ENCODE results near the gene TSPAN11. TPM values are rescaled to one million over a fixed set of nuclear protein-coding genes. Genes with fewer than 3 reads are reported as not detected.

TSPAN11 gene
- total RNA-seq, 1 experiment from 2014 or later, result not detected

DNA sequence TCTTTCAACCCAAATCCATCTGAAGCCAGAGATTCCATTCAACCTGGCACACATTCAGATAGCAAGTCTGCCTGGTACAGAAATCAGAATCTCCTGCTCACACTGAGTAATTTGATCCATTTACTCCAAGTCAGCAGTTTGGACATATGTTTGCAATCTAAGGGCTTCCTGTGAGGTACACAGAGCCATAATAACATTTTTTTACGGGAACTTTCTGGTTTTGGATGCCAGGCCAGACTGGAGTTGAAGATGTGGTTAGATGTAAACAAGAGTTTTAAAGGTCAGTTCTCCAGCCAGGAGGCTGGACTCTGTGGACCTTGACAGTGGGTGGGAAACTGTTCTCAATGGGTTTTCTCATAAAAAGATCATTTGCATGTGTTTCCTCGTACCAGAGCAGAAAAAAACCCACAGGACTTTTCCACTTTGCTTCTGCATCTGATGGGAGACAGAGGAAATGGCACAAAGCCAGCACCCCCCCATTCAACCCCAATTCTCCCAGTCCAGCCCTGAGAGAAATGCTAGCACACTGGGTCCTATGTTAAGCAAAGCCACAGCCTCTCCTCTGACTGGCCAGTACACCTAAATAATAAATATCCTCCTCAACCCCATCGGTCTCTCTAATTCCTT is 17.7 kb upstream of the TSPAN11 start:
- no peak for DNase-seq (ENCODE audit: low read depth)
- in situ Hi-C loops (cut with HindIII; ENCODE audit: low pct_unique_long_range_greater_than_20kb, low sequenced_read_pairs), result no loop called here

DNA sequence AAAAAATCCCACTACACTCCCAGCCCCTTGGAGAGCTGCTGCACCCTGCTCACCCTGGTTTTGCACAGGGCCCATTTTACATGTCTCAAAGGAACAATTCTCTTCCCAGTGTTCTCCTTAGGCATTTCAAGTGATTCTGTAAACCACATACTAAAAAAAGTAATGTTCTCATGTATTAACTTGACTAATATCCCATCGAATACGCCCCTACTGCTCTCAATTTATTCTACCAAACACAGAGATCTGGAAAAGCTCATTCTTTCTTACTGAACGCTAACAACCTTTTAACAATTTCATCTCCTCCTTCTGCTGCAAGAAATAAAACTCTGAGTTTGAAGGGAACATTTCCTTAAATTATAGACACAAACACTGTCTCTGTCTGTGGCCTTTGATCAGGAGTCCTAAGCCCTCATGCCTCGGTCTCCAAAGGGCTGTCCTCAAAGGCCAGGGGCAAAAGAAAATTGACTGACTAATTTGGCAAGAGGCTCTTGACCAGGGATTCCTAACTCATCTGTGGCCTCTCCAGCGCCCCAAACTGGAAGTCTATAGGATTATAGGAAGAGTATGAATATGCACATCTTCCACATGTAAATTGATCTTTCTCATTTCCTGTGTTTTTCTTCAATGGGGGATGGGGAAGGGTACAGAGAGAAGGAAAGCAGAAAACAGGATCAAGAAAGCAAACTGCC is 17.1 kb upstream of the TSPAN11 start:
- DNase-seq (ENCODE audit: low read depth), result no peak
- in situ Hi-C loops (cut with HindIII; ENCODE audit: low pct_unique_long_range_greater_than_20kb, low sequenced_read_pairs), result no loop called here

DNA sequence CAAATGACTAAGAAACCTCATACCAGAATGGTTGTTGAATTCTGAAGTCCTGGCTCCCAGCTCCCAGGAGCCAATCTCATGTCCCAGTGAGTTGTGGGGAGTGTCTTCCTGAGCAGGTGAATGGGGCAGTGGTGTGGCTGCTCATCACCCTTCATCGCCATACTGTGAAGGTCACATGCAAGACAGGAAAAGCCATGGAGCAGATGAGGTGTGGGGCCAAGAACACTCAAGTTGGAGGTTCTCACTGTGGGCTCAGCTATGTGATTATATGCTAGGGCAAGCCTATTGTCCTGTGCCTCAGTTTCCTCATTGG is 16.6 kb upstream of the TSPAN11 start:
- DNase-seq (ENCODE audit: low read depth), result no peak
- in situ Hi-C loops (cut with HindIII; ENCODE audit: low pct_unique_long_range_greater_than_20kb, low sequenced_read_pairs), result no loop called here

DNA sequence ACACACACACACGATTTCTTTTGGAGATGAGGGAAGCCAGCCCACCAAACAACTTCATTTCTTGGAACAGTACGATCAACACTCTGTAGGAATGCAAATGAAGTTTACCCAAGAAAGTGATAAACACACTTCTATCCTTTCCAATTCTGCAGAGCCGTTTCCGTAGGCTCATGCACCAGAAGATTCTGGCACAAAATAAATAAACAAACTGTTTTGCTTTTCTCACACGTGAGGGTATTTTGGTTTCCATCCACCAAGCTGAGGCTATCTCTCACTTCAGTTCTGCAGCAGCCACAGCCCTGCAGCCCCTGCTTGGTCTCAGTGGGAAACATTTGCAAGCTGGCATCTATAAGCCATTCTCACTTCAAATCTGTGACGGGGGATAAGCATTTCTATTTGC is 15.3 kb upstream of the TSPAN11 start:
- DNase-seq (ENCODE audit: low read depth), result no peak
- in situ Hi-C loops (cut with HindIII; ENCODE audit: low pct_unique_long_range_greater_than_20kb, low sequenced_read_pairs), result no loop called here

DNA sequence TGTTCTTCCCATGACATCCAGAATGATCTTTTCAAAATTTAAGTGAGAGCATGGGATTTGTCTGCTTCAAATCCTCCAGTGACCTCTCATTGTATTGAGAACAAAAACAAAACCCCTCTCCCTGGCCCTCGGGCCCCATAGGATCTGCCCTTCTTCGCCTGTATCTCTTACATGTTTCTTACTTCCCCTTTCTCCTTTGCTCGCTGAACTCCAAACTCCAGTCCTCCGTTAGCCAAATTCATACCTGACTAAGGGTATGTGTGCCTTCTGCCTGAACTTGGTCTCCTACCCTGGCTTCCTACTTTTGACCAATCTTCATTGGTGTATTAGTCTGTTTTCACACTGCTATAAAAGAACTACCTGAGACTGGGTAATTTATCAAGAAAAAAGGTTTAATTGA is 13.2 kb upstream of the TSPAN11 start:
- in situ Hi-C loops (cut with HindIII; ENCODE audit: low pct_unique_long_range_greater_than_20kb, low sequenced_read_pairs), result no loop called here
- no peak for DNase-seq (ENCODE audit: low read depth)

DNA sequence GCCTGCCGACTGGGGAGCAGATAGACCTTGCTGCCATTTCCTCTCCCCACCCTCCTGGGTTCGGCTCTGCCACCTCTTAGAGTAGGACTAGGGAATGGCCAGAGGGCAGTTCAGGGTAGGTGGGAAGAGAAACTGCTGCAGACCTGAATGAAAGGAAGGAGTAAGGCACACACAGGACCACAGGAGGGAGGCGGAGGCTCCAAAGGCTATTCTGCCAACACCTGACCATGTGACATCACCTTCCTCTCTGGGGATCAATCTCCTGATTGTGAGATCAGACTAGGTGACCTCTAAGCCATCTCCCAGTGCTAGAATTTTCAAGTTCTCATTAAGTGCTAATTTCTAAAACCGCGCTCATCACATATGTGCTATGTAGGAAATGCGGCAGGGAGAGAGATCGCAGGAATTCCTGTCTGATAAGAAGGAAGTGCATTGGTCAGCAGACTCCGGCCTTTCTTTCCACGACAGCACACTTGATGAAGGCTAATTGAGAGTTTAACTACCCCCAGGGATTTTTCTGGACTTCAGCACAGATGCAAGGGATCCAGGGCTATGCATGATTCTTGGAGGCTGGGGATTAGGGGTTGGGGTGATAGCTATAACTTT is 11.5 kb upstream of the TSPAN11 start:
- DNase-seq (ENCODE audit: low read depth), result no peak
- in situ Hi-C loops (cut with HindIII; ENCODE audit: low pct_unique_long_range_greater_than_20kb, low sequenced_read_pairs), result no loop called here

DNA sequence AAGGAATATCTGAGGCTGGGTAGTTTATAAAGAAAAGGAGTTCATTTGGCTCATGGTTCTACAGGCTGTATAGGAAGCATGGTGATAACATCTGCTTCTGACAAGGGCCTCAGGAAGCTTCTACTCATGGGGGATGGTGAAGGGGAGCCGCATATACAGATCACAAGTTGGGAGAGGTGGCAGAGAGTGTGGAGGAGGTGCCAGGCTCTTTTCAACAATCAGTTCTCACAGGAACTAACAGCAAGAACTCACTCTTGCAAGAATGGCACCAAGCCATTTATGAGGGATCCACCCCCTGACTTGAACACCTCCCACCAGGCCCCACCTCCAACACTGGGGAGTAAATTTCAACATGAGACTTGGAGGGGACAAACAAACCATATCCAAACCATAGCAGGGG is 3.5 kb upstream of the TSPAN11 start:
- in situ Hi-C loops (cut with HindIII; ENCODE audit: low pct_unique_long_range_greater_than_20kb, low sequenced_read_pairs), result no loop called here
- DNase-seq (ENCODE audit: low read depth), result no peak

DNA sequence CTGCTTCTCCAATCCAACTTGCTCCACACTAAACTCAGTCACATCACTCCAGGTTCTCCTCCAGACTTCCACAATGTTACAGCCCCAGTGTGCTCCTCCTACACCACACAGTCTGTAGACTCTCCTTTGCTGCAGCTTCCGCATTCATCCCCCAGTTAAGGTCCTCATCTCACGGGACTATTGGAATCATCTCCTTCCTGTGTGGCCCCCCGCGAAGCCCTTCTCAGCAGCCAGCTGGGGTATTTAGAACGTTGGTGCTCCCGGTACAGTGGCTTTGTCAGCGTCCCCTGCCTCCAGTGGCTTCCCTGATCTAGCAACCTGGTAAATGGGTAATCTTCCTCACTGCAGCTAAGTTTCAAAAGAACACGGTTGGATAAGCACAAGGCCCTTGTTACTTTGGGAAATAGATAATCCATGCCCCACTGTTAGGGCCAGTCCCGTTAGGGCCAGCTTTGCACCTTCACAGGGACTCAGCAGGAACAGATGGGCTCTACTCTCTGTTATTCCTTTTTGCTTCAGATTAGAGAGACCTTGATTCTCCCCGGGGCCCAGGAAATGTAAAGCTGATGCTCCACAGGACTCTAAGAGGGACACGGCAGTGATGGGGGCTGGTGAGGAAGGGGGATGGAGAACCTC is 823 bp upstream of the TSPAN11 start:
- in situ Hi-C loops (cut with HindIII; ENCODE audit: low pct_unique_long_range_greater_than_20kb, low sequenced_read_pairs), result no loop called here
- DNase-seq (ENCODE audit: low read depth), result no peak

DNA sequence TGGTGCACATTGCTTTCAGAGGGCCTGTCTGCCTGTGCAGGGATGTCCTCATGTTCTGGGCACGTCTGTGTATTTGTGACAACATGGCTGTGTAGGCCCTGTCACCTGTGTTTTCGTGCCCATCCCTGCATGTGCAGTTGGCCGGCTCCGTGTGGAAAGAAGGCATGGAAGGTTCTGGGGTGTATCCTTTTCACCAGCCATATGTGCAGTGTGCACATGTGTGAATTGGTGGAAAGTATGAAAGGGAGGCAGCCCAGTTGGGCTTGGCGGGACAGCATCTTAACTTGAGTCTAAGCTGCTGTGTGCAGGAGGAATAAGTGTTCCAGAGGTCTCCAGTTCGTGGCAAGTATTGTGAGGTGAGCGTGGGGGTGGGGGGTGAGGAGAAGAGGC is 669 bp downstream of the TSPAN11 start:
- no peak for DNase-seq (ENCODE audit: low read depth)
- in situ Hi-C loops (cut with HindIII; ENCODE audit: low pct_unique_long_range_greater_than_20kb, low sequenced_read_pairs), result no loop called here

DNA sequence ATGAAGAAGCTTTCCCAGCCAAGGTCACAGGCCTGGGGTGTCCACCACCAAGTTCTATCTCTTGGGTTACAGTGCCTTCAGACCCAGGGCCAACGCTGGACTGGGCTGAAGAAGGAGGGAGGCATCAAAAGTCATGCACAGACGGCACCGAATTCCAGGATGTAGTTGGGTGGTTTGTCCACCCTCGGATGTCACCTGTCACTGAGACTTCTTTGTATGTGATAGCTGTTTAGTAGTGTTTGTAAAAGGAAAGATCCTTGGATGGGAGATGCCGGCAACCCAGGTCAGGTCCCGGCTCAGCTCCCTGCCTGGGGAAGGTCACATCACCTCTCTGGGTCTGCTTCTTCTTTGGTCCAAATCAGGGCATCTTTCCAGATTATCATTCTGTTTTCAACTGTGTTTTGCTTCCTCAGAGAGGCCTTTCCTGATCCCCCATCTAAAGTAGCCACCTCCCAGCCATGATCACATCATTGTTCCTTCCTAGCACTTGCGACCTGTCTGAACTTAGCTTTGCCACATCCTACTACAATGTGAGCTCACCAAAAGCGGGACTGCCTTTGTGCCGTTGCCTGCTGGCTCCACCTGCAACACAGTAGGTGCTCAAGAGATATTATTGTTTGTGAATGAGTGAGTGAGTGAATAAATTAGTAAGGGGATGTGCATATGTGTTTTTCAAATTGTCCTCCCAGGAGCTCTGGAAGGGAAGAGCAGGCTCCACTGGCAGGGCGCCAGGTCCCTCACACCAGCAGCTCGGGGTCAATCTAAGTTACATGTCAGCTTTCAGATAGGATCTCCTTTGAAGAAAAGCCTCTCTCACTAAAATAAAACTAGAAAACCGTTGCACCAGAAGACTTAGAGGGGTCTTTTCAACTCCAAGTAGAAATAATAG is 2.1 kb downstream of the TSPAN11 start:
- DNase-seq (ENCODE audit: low read depth), result no peak
- in situ Hi-C loops (cut with HindIII; ENCODE audit: low pct_unique_long_range_greater_than_20kb, low sequenced_read_pairs), result no loop called here

DNA sequence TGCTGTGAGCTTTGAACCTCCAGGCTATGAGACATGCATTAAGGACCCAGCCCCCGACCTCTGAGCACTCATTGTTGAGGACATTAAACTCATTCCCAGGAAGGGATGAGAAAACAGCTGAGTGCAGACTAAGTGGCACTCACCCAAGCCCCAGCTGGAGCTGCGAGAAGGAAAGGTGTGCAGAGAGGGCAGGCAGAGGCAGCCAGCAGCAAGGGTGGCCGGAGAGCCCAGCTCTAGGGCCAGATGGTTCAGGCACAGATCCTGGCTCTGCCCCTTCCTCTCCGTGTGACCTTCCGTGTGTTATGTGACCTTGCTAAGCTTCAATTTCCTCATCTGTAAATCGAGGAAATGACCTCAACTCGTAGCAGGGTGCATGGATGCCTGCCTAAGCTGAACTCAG is 3.7 kb downstream of the TSPAN11 start:
- DNase-seq (ENCODE audit: low read depth), result no peak
- in situ Hi-C loops (cut with HindIII; ENCODE audit: low pct_unique_long_range_greater_than_20kb, low sequenced_read_pairs), result no loop called here

DNA sequence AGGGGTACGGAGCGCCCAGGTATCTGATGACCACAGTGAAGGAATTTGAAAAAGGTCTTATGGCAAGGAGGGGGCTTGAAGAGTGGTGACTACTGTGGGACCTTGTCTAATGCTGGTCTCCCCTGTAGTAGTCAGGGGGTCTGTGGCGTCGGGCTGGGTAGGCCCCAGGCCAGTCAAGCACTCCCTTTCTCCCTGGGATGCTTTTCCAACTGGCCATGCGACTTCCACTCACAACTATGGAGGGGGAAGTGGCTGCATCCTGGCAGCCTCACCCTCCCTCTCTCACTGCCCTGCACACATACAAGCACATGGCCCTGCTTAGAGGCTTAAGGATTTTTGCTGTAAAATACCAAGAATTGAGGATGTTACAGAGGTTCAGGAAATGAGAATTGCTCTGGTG is 4.1 kb downstream of the TSPAN11 start:
- in situ Hi-C loops (cut with HindIII; ENCODE audit: low pct_unique_long_range_greater_than_20kb, low sequenced_read_pairs), result no loop called here
- no peak for DNase-seq (ENCODE audit: low read depth)

DNA sequence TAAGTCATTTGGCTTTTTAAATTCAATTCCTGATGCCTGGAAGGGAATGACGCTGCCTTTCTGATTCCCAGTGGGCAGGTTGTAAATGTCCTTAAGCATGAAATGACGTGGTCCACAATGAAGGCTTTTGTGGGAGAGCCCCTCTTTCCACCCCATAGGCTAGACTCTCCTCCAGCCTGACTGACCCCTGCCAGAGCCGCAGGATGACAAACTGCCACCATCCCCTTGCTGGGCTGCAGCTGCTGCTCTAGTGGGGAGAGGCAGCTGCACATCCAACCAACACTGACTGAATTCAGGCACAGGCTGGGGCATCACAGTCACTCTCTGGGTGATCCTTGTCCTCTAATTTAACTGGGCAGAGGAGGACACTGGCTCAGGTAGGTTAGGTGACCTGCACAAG is 6.3 kb downstream of the TSPAN11 start:
- DNase-seq (ENCODE audit: low read depth), result no peak
- in situ Hi-C loops (cut with HindIII; ENCODE audit: low pct_unique_long_range_greater_than_20kb, low sequenced_read_pairs), result no loop called here

DNA sequence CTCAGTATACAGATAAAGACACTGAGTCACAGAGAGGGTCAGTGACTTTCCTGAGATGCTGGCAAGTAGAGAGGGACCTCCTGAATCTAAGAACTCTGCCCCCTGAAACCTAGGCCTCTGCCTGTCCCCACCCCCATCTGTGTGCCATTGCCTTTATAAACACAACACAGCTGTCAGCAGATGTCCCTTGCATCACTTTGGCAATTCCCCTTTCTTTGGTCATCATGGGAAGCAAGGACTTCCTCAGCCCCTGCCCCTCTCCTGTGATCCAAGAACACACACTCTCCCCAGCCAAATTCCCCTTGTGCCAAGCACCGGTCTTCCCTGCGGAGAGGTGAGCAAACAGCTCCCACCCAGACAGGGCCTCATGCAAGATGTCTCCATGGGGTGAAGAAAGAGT is 8.3 kb downstream of the TSPAN11 start:
- in situ Hi-C loops (cut with HindIII; ENCODE audit: low pct_unique_long_range_greater_than_20kb, low sequenced_read_pairs), result no loop called here

DNA sequence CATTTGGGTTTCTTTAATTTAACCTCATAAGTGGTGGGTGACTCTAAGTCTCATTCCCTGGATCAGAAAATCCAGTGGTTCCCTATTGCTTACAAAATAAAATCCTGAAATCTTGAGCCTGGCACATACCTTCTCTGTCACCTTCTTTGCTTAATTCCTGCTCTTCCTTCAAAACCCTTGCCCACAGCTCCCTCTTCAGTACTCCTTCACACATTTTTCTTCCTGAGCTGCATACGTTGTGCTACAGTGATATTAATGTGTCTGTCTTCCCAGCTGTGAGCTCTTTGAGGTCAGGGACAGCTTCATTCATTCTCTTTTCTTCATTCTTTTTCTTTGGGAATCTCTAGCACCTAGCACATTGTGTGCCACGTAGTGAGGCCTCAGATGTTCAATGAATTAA is 9.5 kb downstream of the TSPAN11 start:
- no peak for DNase-seq (ENCODE audit: low read depth)
- in situ Hi-C loops (cut with HindIII; ENCODE audit: low pct_unique_long_range_greater_than_20kb, low sequenced_read_pairs), result no loop called here

More for the DNA sequence above, 8.3 kb downstream of the TSPAN11 start:
- no peak for DNase-seq (ENCODE audit: low read depth)

DNA sequence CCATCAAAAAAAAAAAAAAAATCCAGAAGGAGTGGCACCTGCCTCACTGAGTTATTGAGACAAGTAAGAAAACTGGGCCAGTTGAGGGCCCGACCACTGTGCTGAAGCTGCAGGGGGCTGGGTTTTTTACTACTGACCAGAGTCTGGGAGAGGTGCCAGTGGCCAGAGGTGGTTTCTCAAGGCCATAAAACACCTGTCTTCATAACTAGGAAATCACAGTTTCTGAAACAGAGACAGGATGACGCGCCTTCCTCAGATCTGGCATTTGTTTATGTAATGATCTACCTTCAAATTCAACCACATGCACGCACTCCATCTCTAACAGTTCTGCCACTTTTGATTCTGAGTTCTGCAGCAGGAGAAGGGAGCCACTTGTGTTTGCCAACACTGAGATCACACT is 12.7 kb downstream of the TSPAN11 start:
- in situ Hi-C loops (cut with HindIII; ENCODE audit: low pct_unique_long_range_greater_than_20kb, low sequenced_read_pairs), result no loop called here
- no peak for DNase-seq (ENCODE audit: low read depth)

DNA sequence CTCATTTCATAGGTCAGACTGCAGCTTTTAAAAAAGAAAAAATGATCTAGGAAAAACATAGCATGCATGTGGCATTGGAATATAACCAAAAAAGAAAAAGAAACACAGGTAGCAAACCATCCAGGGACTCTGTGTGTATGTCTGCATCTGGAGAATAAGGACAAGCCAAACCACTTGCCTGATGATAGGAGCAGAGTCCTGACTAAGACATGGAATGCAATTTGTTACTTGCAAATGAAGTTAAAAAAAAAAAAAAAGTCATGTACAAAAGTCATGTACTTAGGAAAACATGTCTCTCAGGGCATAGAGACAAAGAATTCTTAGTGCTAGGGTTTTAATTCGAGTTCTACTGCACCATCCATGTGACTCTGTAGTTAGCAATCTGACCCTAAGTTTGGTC is 15.9 kb downstream of the TSPAN11 start:
- no peak for DNase-seq (ENCODE audit: low read depth)
- in situ Hi-C loops (cut with HindIII; ENCODE audit: low pct_unique_long_range_greater_than_20kb, low sequenced_read_pairs), result no loop called here

DNA sequence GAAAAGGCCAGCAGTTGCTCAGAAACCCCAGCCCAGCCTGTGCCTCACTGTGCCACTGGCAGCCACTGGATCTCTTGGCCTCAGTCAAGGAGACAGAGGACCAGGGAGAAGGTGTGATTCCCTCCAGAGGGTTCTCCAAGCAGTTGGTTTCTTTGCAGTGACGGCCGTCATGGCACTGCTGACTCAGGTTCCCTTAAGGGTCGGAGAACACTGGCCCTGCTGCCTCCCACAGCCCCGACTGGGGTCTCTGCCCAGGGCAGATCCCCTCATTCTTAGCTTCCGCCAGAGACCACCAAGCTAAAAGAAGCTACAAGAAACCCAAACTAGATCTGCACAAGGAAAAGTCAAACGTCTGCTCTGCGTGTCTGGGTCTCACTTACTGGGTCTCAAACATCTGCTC is 16.4 kb downstream of the TSPAN11 start:
- DNase-seq (ENCODE audit: low read depth), result no peak
- in situ Hi-C loops (cut with HindIII; ENCODE audit: low pct_unique_long_range_greater_than_20kb, low sequenced_read_pairs), result no loop called here
